Vagina (tissue), 2 donors: ENCODE measurements around the gene TRIM31. TPM values are rescaled to one million over a fixed set of nuclear protein-coding genes. Genes with fewer than 3 reads are reported as not detected.
A peak's percentile ranks its signal among the peaks of the same experiment; 100 is the strongest.

Experiments used
- DNase-seq, 2 donors: peaks; one replicate each; pipeline ENCODE4 v3.0.0-alpha.2; 2017; ENCODE audit errors: extremely low spot score in 2 of 2
- H3K27ac ChIP-seq: fragments of 200-600 bp; sonication (generic); one replicate; pipeline ENCODE4 v1.5.1; 2019
- H3K27me3 ChIP-seq: fragments of 200-600 bp; sonication (generic); one replicate; pipeline ENCODE4 v1.5.1; 2019
- H3K36me3 ChIP-seq, 2 donors: fragments of 200-600 bp; sonication (generic); one replicate each; pipeline ENCODE4 v1.5.1; 2017 to 2019
- H3K4me1 ChIP-seq: fragments of 200-600 bp; sonication (generic); one replicate; pipeline ENCODE4 v1.5.1; 2019
- H3K4me3 ChIP-seq, 2 donors: fragments of 200-600 bp; sonication (generic); 1 replicate in 1 of 2; 2 replicates in 1 of 2; pipeline ENCODE4 v1.5.1; 2016 to 2019
- H3K9me3 ChIP-seq: fragments of 200-600 bp; sonication (generic); one replicate; pipeline ENCODE4 v1.5.1; 2019
- POLR2A ChIP-seq, 2 donors: fragments of 450-650 bp; IDR thresholded peaks; one replicate each; pipeline ENCODE4 v1.6.1; 2017; ENCODE audit warnings: antibody characterized with exemption in 2 of 2, mild to moderate bottlenecking in 2 of 2, moderate library complexity in 2 of 2
- POLR2AphosphoS5 ChIP-seq, 2 donors: sonication (generic); formaldehyde crosslinking; IDR thresholded peaks; one replicate each; pipeline ENCODE4 v1.9.0; 2017; ENCODE audit warnings: antibody characterized with exemption in 2 of 2, mild to moderate bottlenecking in 2 of 2, low read depth in 1 of 2; ENCODE audit not compliant: insufficient read depth in 1 of 2
- intact Hi-C: fragments of 100-400 bp; cut with DNase I; formaldehyde crosslinking; loops from one replicate; pipeline ENCODE4 v1.15.1; 2023
- total RNA-seq: library from RNA; depleted of rRNA; stranded (reverse); fragments of >200 nt; gene quantifications from one replicate; pipeline ENCODE4 v1.2.3, GENCODE V29; 2016
- TF ChIP-seq, protein P1 (sequence below), 3 experiments: fragments of 450-650 bp in 2 of 3; fragments of 200-600 bp in 1 of 3; sonication (generic) in 1 of 3; IDR thresholded peaks; one replicate each; pipeline ENCODE4 v1.5.1; 2017 to 2019; ENCODE audit warnings: antibody characterized with exemption in 3 of 3, mild to moderate bottlenecking in 2 of 3, moderate library complexity in 2 of 3

Gene TRIM31
- total RNA-seq, 1 donor from 2014 or later = not detected

DNA sequence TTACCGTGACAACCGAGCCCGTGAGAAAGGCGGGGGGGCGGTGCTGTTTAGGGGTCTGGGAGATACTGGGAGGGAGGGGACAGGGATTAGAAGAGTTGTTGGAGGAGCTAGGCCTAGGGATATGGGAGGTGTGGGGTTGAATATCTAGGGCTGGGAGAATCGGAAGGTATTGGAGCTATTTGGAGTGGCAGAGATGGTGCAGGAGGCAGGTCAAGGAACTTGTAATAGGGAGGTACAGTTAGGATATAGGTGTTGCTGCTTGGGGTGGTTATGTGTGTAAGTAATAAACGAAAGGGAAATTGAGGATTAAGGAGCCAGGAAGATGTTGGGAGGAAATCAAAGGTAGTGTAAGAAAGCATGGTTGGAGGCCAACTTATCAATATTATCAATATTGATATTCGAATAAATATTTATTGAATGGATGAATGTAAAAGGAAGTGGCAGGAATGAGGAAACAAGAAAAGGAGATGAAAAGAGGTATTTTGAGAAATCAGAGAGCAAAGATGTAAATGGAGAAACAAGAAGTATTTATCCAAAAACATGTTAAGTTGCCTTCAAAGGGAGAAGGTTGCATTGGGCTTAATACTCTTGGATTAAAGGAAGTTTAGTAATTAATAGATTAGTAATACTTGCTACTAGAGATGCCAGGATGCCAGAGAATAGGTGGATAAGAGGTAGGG lies 45.3 kb downstream of the TRIM31 start:
- DNase-seq = peak in 1 of 2 donors; percentile 94
- intact Hi-C loops = no loop called here
- Histone ChIP-seq H3K27me3 (no peaks in the 10 kb centered on the region), H3K4me3 (peak overlapping the region; percentile 59 to 78), H3K36me3 (peaks cover 0 to 9% of the 10 kb centered on the region in 2 donors), H3K27ac (peak overlapping the region; percentile 85), H3K4me1 (peaks cover 36% of the 10 kb centered on the region), H3K9me3 (no peaks in the 10 kb centered on the region)
- TF ChIP-seq POLR2A (IDR thresholded peaks at IDR 0.05) = no peak
- TF ChIP-seq, protein P1, sequence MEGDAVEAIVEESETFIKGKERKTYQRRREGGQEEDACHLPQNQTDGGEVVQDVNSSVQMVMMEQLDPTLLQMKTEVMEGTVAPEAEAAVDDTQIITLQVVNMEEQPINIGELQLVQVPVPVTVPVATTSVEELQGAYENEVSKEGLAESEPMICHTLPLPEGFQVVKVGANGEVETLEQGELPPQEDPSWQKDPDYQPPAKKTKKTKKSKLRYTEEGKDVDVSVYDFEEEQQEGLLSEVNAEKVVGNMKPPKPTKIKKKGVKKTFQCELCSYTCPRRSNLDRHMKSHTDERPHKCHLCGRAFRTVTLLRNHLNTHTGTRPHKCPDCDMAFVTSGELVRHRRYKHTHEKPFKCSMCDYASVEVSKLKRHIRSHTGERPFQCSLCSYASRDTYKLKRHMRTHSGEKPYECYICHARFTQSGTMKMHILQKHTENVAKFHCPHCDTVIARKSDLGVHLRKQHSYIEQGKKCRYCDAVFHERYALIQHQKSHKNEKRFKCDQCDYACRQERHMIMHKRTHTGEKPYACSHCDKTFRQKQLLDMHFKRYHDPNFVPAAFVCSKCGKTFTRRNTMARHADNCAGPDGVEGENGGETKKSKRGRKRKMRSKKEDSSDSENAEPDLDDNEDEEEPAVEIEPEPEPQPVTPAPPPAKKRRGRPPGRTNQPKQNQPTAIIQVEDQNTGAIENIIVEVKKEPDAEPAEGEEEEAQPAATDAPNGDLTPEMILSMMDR (IDR thresholded peaks at IDR 0.05) = no peak
- TF ChIP-seq POLR2AphosphoS5 (IDR thresholded peaks at IDR 0.05; ENCODE audit: insufficient read depth in 1 of 2, low read depth in 1 of 2) = no peak

DNA sequence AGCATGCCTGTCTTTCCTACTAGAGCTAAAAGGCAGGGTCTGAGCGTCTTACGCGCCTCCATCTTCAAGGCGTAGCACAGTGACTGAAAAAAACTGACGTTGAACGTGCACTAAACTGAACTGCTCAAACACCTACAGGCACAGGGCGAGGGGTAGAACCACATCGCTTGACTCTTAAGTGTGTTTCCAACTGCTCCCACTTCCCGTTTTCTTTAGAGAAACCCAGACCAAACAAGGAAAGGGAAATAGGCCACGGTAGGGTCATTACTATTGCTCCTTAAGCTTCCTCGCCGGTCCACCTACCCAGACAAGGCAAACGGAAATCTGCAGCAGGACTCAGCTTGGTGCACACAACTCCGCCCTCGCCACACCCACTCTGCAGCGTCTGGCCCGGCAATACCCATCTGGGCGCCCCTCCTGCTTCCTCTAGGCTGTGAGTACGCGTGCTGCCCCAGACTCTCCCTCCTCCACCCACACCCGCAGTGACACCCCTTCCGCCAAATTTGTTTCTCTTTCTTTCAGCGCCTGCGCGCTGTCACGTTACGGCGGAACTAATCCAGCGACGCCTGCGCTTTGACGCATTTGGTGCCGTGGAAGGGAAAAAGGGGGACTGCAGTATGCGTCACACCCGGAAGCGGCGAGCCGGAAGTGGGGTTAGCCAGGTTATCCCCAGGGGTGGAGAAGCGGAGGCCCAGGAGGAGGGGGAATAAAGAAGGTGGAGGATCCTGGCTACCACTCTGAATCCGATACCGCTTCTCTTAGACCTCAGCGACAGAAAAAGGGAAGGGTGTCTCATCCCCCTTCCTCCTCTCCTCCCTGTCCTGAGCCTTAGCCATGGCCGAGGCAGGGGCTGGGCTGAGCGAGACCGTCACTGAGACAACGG lies 46.1 kb downstream of the TRIM31 start, which contains the start of gene PPP1R11:
Gene PPP1R11, plus strand, starts transcription at position 622 of the 883 bp plus-strand sequence. Its CDS starts 213 bp downstream, at position 835.
- Histone ChIP-seq H3K27me3 (no peaks in the 10 kb centered on the region), H3K36me3 (peaks cover 0 to 9% of the 10 kb centered on the region in 2 donors), H3K9me3 (no peaks in the 10 kb centered on the region), H3K4me1 (peaks cover 44% of the 10 kb centered on the region), H3K27ac (peak within 1 kb of the TSS; percentile 85), H3K4me3 (peak within 1 kb of the TSS; percentile 59 to 78)
- TF ChIP-seq POLR2AphosphoS5 (IDR thresholded peaks at IDR 0.05; ENCODE audit: insufficient read depth in 1 of 2, low read depth in 1 of 2) = peak; percentile 98 to 100
- TF ChIP-seq, protein P1 (IDR thresholded peaks at IDR 0.05) = no peak
- peak in 1 of 2 donors; percentile 65 for TF ChIP-seq POLR2A (IDR thresholded peaks at IDR 0.05)
- intact Hi-C loops = no loop called here
- peak; percentile 100 for DNase-seq

DNA sequence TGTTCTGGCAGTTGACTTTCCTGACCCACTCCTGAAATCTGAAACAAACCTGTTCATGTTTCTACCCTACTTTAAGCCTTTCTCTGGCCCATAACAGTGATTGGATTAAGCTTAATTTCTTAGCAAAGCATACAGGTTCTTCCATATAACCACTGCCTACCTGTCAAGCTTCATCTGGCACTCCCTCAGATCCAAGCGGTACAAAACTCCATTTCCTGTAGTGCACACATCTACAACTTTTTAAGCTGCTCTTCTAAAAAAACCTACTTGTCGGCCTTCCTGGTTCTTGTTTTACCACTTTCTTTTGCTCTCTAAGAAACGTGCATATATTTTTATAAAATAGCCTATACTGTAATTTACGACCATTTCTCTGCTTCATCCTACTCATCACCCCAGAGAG lies 46.8 kb downstream of the TRIM31 start:
- DNase-seq = no peak
- TF ChIP-seq, protein P1 (IDR thresholded peaks at IDR 0.05) = no peak
- TF ChIP-seq POLR2AphosphoS5 (IDR thresholded peaks at IDR 0.05; ENCODE audit: insufficient read depth in 1 of 2, low read depth in 1 of 2) (no peak), POLR2A (IDR thresholded peaks at IDR 0.05) (no peak)
- Histone ChIP-seq H3K4me3 (peak overlapping the region; percentile 59 to 78), H3K27me3 (no peaks in the 10 kb centered on the region), H3K27ac (peak overlapping the region; percentile 76), H3K4me1 (peaks cover 40% of the 10 kb centered on the region), H3K9me3 (no peaks in the 10 kb centered on the region), H3K36me3 (peaks cover 0 to 9% of the 10 kb centered on the region in 2 donors)
- intact Hi-C loops = no loop called here

DNA sequence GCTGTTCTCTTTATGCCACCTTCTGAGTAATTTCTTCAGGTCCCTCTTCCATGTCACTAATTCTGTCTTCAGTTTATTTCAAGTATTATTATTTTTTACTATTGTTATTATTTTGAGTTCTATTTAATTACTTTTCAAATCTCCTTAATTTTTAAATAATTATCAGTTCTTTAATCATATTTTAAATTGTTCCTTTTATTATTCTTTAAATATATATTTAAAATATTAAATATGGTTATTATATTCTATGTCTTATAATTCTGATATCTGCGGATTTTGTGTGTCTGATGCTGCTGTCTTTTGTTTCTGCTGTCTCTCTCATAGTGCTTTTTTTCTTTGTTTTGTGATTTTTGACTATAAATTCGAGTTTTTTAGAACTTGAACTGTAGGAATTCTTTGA lies 49.6 kb downstream of the TRIM31 start:
- intact Hi-C loops = no loop called here
- no peak for TF ChIP-seq POLR2AphosphoS5 (IDR thresholded peaks at IDR 0.05; ENCODE audit: insufficient read depth in 1 of 2, low read depth in 1 of 2)
- TF ChIP-seq POLR2A (IDR thresholded peaks at IDR 0.05) = no peak
- TF ChIP-seq, protein P1 (IDR thresholded peaks at IDR 0.05) = no peak

More for the DNA sequence above, 49.6 kb downstream of the TRIM31 start:
- DNase-seq = no peak
- H3K27ac ChIP-seq = no peak overlapping the region
- no peaks in the 10 kb centered on the region for H3K9me3 ChIP-seq
- peaks cover 44% of the 10 kb centered on the region for H3K4me1 ChIP-seq
- no peak overlapping the region for H3K4me3 ChIP-seq
- H3K27me3 ChIP-seq = no peaks in the 10 kb centered on the region
- no peaks in the 10 kb centered on the region for H3K36me3 ChIP-seq
